ENCODE measurements around the gene CCDC7. TPM values are rescaled to one million over a fixed set of nuclear protein-coding genes. Genes with fewer than 3 reads are reported as not detected.
A peak's percentile ranks its signal among the peaks of the same experiment; 100 is the strongest.

The CCDC7 gene
- total RNA-seq, 4 donors from 2014 or later: 8.2 to 30.5 (median 13.3) TPM

GRCh38 chr10:32433542-32433941 is 12.4 kb upstream of the CCDC7 start:
- no peaks in the 10 kb centered on the region for H3K27me3 ChIP-seq
- H3K36me3 ChIP-seq: no peaks in the 10 kb centered on the region
- TF ChIP-seq POLR2A (IDR thresholded peaks at IDR 0.05) (no peak), CTCF (IDR thresholded peaks at IDR 0.05) (no peak)
- H3K4me1 ChIP-seq: no peaks in the 10 kb centered on the region
- H3K9me3 ChIP-seq: peaks cover 0 to 6% (median 0%) of the 10 kb centered on the region in 4 donors
- DNase-seq: no peak
- no peak overlapping the region for H3K27ac ChIP-seq
- H3K4me3 ChIP-seq: no peak overlapping the region

DNA sequence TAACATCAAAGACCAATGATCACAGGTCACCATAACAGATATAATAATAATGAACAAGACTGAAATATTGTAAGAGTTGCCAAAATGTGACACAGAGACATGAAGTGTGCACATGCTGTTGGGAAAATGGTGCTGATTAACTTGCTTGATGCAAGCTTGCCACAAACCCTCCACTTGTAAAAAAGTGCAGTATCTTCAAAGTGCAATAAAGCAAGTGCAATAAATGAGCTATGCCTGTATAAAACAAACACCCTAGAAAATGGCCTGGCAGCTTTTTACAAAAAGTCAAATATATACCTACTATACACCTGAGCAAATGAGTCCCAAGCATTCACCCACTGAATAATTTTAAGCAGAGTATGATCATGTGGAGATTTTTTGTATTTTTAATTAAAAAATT is 9.7 kb upstream of the CCDC7 start:
- Histone ChIP-seq H3K4me3 (no peak overlapping the region), H3K4me1 (no peaks in the 10 kb centered on the region), H3K27ac (no peak overlapping the region), H3K27me3 (no peaks in the 10 kb centered on the region), H3K36me3 (no peaks in the 10 kb centered on the region), H3K9me3 (peaks cover 0 to 6% (median 0%) of the 10 kb centered on the region in 4 donors)
- TF ChIP-seq CTCF (IDR thresholded peaks at IDR 0.05): no peak
- TF ChIP-seq POLR2A (IDR thresholded peaks at IDR 0.05): no peak
- no peak for DNase-seq

GRCh38 chr10:32437334-32437733 is 8.6 kb upstream of the CCDC7 start:
- H3K9me3 ChIP-seq: peaks cover 0 to 6% (median 0%) of the 10 kb centered on the region in 4 donors
- H3K27ac ChIP-seq: no peak overlapping the region
- H3K4me3 ChIP-seq: no peak overlapping the region
- TF ChIP-seq POLR2A (IDR thresholded peaks at IDR 0.05) (no peak), CTCF (IDR thresholded peaks at IDR 0.05) (no peak)
- H3K36me3 ChIP-seq: no peaks in the 10 kb centered on the region
- DNase-seq: no peak
- H3K27me3 ChIP-seq: no peaks in the 10 kb centered on the region
- H3K4me1 ChIP-seq: no peaks in the 10 kb centered on the region

DNA sequence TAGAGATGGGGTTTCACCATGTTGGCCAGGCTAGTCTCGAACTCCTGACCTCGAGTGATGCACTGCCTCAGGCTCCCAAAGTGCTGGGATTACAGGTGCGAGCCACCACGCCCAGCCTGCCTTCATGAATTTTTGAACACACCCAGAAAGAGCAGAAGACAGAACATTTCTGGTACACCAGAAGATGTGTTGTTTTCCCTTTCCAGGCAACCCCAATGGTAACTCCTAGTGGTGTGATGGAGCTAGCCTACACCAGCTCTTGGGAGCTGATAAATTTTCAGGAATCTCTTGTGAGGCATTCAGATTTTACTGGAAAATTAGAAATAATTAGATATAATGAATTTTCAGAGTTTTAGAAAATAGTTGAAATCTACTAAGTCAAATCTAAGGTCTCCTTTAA is 904 bp upstream of the CCDC7 start:
- H3K27ac ChIP-seq: peak overlapping the region in 2 of 4 donors; percentile 85 to 99
- H3K4me1 ChIP-seq: peaks cover 0 to 9% (median 0%) of the 10 kb centered on the region in 4 donors
- H3K36me3 ChIP-seq: no peaks in the 10 kb centered on the region
- peak overlapping the region in 2 of 4 donors; percentile 64 to 86 for H3K4me3 ChIP-seq
- no peaks in the 10 kb centered on the region for H3K27me3 ChIP-seq
- H3K9me3 ChIP-seq: no peaks in the 10 kb centered on the region
- no peak for DNase-seq
- TF ChIP-seq CTCF (IDR thresholded peaks at IDR 0.05) (peak in 1 of 6 experiments; percentile 4), POLR2A (IDR thresholded peaks at IDR 0.05) (no peak)

DNA sequence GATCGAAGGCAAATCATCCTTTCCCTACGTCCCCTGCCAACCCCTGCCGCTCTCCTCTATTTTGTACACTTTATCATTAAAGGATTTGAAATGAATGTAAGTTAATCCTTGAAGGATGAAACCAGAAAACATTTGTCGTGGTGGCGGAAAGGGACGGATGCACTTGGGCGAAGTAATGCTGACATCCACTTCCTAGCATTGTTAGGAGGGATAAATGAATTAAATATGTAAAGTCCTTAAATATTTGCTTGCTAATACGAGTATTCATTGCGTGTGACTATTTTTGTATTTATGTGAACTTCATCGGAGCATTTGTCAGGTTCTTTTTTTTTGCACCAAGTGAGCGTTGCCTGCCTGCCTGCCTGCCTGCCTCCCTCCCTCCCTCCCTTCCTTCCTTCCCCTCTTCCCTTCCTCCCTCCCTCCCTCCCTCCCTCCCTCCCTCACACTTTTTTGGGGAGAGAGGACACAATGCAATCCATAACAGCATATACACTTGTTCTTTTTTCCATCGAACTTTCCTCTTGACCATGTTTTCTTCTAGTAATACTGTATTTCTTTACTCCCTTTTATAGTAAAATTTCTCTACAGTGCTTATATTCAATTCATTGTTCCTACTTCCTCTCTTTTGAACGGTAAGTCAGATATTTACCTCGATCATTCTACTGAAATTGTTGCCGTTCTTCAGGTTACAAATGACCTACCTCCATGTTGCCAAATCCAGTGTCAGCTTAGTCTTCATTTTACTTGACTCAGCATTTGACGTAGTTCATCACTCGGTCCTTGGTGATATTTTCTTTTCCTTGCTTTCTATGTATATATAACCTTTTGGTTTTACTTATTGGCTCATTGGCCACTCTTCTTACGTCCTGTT is 831 bp downstream of the CCDC7 start:
- Histone ChIP-seq H3K36me3 (no peaks in the 10 kb centered on the region), H3K9me3 (no peaks in the 10 kb centered on the region), H3K27ac (peak overlapping the region; percentile 84 to 99 (median 90)), H3K4me3 (peak overlapping the region; percentile 50 to 86 (median 59)), H3K27me3 (no peaks in the 10 kb centered on the region), H3K4me1 (peaks cover 0 to 9% (median 0%) of the 10 kb centered on the region in 4 donors)
- TF ChIP-seq CTCF (IDR thresholded peaks at IDR 0.05): no peak
- no peak for TF ChIP-seq POLR2A (IDR thresholded peaks at IDR 0.05)
- no peak for DNase-seq

Measured in Peyer's patch (tissue), 4 donors.